ENCODE data around the gene CPNE1.

CPNE1 gene

GRCh38 chr20:35657271-35657670 is 7.4 kb downstream of the CPNE1 start:
- TF ChIP-seq, protein P1, sequence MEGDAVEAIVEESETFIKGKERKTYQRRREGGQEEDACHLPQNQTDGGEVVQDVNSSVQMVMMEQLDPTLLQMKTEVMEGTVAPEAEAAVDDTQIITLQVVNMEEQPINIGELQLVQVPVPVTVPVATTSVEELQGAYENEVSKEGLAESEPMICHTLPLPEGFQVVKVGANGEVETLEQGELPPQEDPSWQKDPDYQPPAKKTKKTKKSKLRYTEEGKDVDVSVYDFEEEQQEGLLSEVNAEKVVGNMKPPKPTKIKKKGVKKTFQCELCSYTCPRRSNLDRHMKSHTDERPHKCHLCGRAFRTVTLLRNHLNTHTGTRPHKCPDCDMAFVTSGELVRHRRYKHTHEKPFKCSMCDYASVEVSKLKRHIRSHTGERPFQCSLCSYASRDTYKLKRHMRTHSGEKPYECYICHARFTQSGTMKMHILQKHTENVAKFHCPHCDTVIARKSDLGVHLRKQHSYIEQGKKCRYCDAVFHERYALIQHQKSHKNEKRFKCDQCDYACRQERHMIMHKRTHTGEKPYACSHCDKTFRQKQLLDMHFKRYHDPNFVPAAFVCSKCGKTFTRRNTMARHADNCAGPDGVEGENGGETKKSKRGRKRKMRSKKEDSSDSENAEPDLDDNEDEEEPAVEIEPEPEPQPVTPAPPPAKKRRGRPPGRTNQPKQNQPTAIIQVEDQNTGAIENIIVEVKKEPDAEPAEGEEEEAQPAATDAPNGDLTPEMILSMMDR (IDR thresholded peaks at IDR 0.05; ENCODE audit: low read depth, low read length): no peak
- H3K4me3 ChIP-seq (ENCODE audit: low read depth, low read length): no peak overlapping the region

- TF ChIP-seq, protein P1 (IDR thresholded peaks at IDR 0.05; ENCODE audit: low read depth, low read length): no peak
- no peak overlapping the region for H3K4me3 ChIP-seq (ENCODE audit: low read depth, low read length)
Observed at GRCh38 chr20:35654415-35654814, 10.3 kb downstream of the CPNE1 start.

- no peak overlapping the region for H3K4me3 ChIP-seq (ENCODE audit: low read depth, low read length)
- TF ChIP-seq, protein P1 (IDR thresholded peaks at IDR 0.05; ENCODE audit: low read depth, low read length): no peak
Observed at GRCh38 chr20:35653893-35654292, 10.8 kb downstream of the CPNE1 start.

DNA sequence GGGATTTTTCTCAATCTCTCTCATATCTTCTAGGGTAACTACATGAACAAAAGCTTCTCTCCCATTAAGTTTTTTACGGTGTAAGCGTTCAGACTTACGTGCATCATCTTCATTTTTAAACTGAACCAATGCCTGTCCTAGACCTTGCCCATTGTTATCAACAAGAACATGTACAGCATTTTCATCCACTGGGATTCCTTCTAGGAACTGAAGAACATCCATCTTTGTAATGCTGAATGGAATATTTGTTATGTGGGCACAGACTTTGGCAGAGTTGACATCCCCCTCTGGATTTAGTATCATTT is 11.3 kb downstream of the CPNE1 start:
- TF ChIP-seq, protein P1 (IDR thresholded peaks at IDR 0.05; ENCODE audit: low read depth, low read length): no peak

GRCh38 chr20:35652641-35653429 is 11.9 kb downstream of the CPNE1 start:
- TF ChIP-seq, protein P1 (IDR thresholded peaks at IDR 0.05; ENCODE audit: low read depth, low read length): no peak
- no peak overlapping the region for H3K4me3 ChIP-seq (ENCODE audit: low read depth, low read length)

More for the DNA sequence above, 11.3 kb downstream of the CPNE1 start:
- no peak overlapping the region for H3K4me3 ChIP-seq (ENCODE audit: low read depth, low read length)

DNA sequence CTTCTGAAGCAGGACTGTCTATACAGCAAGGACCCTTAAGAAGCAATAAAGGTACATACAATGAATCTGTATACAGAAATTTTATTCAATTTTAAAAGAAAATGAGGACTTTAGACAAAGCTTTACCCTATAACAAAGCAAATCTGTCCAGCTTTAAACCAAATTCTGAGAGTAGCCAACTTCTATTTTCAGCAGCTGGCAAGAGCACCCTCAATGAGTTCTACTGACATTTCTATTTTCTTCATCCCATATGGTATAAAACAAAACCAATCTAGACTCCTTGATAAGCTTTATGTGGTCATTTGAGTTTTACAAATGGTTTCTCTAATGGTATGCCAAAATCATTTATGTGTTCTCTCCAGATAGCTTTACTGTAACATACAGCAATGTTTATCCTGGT is 12.7 kb downstream of the CPNE1 start:
- TF ChIP-seq, protein P1 (IDR thresholded peaks at IDR 0.05; ENCODE audit: low read depth, low read length): no peak
- no peak overlapping the region for H3K4me3 ChIP-seq (ENCODE audit: low read depth, low read length)

DNA sequence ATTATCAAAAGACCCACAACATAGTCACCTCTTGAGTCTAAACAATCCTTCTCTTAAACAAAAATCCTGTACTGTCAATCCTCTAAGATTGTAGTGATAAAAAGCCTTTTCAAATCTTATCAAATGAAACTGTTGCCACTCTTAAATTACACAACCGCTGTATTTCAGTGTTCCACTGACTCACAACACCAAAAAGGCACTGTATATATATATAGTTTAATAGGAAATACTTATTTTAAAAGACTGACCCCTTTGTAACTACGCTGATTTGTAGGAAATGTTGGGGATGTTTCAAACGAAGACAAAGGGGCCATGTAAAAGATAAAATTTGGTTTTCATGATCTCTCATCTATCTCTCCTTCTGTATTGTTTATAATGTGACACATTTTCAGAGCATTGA is 14.1 kb downstream of the CPNE1 start:
- H3K4me3 ChIP-seq (ENCODE audit: low read depth, low read length): no peak overlapping the region
- TF ChIP-seq, protein P1 (IDR thresholded peaks at IDR 0.05; ENCODE audit: low read depth, low read length): no peak
